ENCODE data around the gene TBC1D3.
"Not testable (repeated sequence)": the region's sequence is repeated elsewhere in the genome, so short reads cannot be mapped to it uniquely, and the experiment has no call there.

TBC1D3 gene

GRCh38 chr17:38192455-38192854 lies at the start of gene TBC1D3:
Gene TBC1D3, minus strand, starts transcription at chr17:38192555. Its CDS starts 1,526 bp downstream, at chr17:38191029.
- not testable (repeated sequence) for TF ChIP-seq GATA2, GATA3 (IDR thresholded peaks at IDR 0.05; ENCODE audit: low read depth, low read length)
